Measurements from ENCODE around the gene DCBLD1. TPM values are rescaled to one million over a fixed set of nuclear protein-coding genes. Genes with fewer than 3 reads are reported as not detected.

DCBLD1 gene
- total and polyA plus RNA-seq, 2 donors (not counting 3 experiments of a cell fraction or from before 2014, with no cell fraction given), result 30.2 to 44.3 TPM

DNA sequence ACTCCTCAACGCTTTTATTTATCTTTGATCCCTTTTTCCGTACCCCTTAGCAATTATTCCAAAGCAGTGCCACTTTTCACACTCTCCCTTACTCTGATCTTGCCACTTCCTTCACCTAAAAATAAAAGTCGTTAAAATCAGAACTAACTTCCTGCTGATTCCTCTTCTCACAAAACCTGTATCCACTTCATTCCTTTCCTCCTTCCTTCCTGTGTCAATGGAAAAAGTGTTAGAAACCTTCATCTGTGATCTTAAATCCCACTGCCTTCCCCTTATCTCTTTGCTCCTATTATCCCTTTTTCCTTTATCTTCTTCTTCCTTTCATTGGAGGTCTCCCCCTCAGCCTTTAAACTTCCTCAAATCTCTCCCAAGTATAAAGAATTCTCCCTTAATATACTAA is 70.7 kb downstream of the DCBLD1 start:
- dilution Hi-C loops (cut with MboI; ENCODE audit: extremely low pct_ligation_motif_present, low sequenced_read_pairs), result no loop called here
- no peak overlapping the region for H3K4me3 ChIP-seq (replicated peaks in 1 of 3; ENCODE audit: insufficient read depth in 1 of 3, low read depth in 1 of 3, low read length in 3 of 3)
- CTCF ChIA-PET, result interaction anchor here (1.4 to 14.9 kb wide), 3 partner anchors 70 to 102 kb away, joined by 6 to 333 read pairs (median 8); partner anchors contain the start of gene DCBLD1
- H3K36me3 ChIP-seq (ENCODE audit: control insufficient read depth in 2 of 2, extremely low read depth in 1 of 2, insufficient read depth in 2 of 2, low read length in 2 of 2), result no peaks in the 10 kb centered on the region
- no peaks in the 10 kb centered on the region for H3K27me3 ChIP-seq (ENCODE audit: control insufficient read depth in 2 of 2, insufficient read depth in 2 of 2, low read length in 2 of 2)
- DNase-seq (ENCODE audit: low read depth, low spot score), result no peak
- FAIRE-seq, result no peak
- H4K20me1 ChIP-seq (replicated peaks; ENCODE audit: control insufficient read depth, extremely low read depth, insufficient read depth, low read length), result no peaks in the 10 kb centered on the region
- no peak overlapping the region for H2AFZ ChIP-seq (ENCODE audit: low read depth, low read length)
- no peak overlapping the region for H3K9ac ChIP-seq (replicated peaks; ENCODE audit: extremely low read depth, insufficient read depth, low read length)
- H3K9me3 ChIP-seq (replicated peaks; ENCODE audit: control insufficient read depth, insufficient read depth, low read length), result no peaks in the 10 kb centered on the region
- H3K4me2 ChIP-seq (ENCODE audit: insufficient read depth, low read length), result no peak overlapping the region
- no peak overlapping the region for H3K27ac ChIP-seq (ENCODE audit: insufficient read depth, low read depth, low read length)
- intact Hi-C loops (cut with micrococcal nuclease), result no loop called here
- peaks cover 49% of the 10 kb centered on the region for H3K4me1 ChIP-seq (ENCODE audit: control insufficient read depth, extremely low read depth, insufficient read depth, low read length)
- peaks cover 8% of the 10 kb centered on the region for H3K79me2 ChIP-seq (ENCODE audit: control insufficient read depth, insufficient read depth, low read length)
- TF ChIP-seq POLR2A (IDR thresholded peaks at IDR 0.05; ENCODE audit: low read depth, low read length) (no peak), GATA2 (IDR thresholded peaks at IDR 0.05; ENCODE audit: insufficient read depth, insufficient read length, low read depth, low read length) (no peak), POLR2AphosphoS5 (IDR thresholded peaks at IDR 0.05; ENCODE audit: insufficient read depth, low read depth, low read length) (no peak), EZH2 (IDR thresholded peaks at IDR 0.05; ENCODE audit: borderline replicate concordance, low read depth, low read length, severe bottlenecking) (no peak), JUN (IDR thresholded peaks at IDR 0.05; ENCODE audit: borderline replicate concordance, insufficient read depth, insufficient read length, low read depth) (no peak), MYC (IDR thresholded peaks at IDR 0.05; ENCODE audit: low read depth, low read length) (no peak), FOS (IDR thresholded peaks at IDR 0.05; ENCODE audit: borderline replicate concordance, insufficient read depth, low read length) (no peak)
- TF ChIP-seq, protein P1, sequence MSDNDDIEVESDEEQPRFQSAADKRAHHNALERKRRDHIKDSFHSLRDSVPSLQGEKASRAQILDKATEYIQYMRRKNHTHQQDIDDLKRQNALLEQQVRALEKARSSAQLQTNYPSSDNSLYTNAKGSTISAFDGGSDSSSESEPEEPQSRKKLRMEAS (IDR thresholded peaks at IDR 0.05; ENCODE audit: insufficient read depth, insufficient read length), result no peak
- TF ChIP-seq, protein P2, sequence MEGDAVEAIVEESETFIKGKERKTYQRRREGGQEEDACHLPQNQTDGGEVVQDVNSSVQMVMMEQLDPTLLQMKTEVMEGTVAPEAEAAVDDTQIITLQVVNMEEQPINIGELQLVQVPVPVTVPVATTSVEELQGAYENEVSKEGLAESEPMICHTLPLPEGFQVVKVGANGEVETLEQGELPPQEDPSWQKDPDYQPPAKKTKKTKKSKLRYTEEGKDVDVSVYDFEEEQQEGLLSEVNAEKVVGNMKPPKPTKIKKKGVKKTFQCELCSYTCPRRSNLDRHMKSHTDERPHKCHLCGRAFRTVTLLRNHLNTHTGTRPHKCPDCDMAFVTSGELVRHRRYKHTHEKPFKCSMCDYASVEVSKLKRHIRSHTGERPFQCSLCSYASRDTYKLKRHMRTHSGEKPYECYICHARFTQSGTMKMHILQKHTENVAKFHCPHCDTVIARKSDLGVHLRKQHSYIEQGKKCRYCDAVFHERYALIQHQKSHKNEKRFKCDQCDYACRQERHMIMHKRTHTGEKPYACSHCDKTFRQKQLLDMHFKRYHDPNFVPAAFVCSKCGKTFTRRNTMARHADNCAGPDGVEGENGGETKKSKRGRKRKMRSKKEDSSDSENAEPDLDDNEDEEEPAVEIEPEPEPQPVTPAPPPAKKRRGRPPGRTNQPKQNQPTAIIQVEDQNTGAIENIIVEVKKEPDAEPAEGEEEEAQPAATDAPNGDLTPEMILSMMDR (IDR thresholded peaks at IDR 0.05; ENCODE audit: extremely low read depth in 1 of 2, insufficient read depth in 1 of 2, low read depth in 1 of 2, low read length in 2 of 2), result no peak
- POLR2A ChIA-PET, result no interaction called here
- no TSS peak for BruUV-seq (replicated peaks)
- H3K9me1 ChIP-seq (replicated peaks; ENCODE audit: control insufficient read depth, extremely low read depth, insufficient read depth, low read length), result no peaks in the 10 kb centered on the region

Data from endothelial cell of umbilical vein (primary cell).